H1 (cell line): ENCODE measurements around the gene SLC30A9. TPM values are rescaled to one million over a fixed set of nuclear protein-coding genes. Genes with fewer than 3 reads are reported as not detected.

Experiments used
- BRCA1 ChIP-seq: IDR thresholded peaks from 2 replicates; pipeline ENCODE4 v1.6.1; 2012; ENCODE audit warnings: low read depth, low read length, improper control_type of control experiment
- JUN ChIP-seq: IDR thresholded peaks from 2 replicates; pipeline ENCODE4 v1.6.1; 2011; ENCODE audit warnings: low read depth, mild to moderate bottlenecking, improper control_type of control experiment, low read length
- SP2 ChIP-seq: IDR thresholded peaks from 2 replicates; pipeline ENCODE4 v1.6.1; 2012; ENCODE audit warnings: mild to moderate bottlenecking, low read length, inconsistent platforms
- polyA plus RNA-seq, 7 experiments: library from polyadenylated mRNA; depleted of rRNA in 3 of 7; stranded (reverse) in 5 of 7; unstranded in 2 of 7; fragments of >200 nt in 5 of 7; fragments of 200-250 nt in 2 of 7; gene quantifications; 1 replicate in 5 of 7; 2 replicates in 1 of 7; 4 replicates in 1 of 7; pipeline versions ENCODE4 v1.2.1 to v1.2.3, GENCODE V29; 2011 to 2013; ENCODE audit warnings: missing spikeins in 2 of 7, mixed read lengths in 2 of 7
- total RNA-seq: library from RNA; stranded (reverse); fragmentation: NEBNext Ultra II Directional; extraction: Animal tissue kit (Norgen Biotek cat#: 25700); gene quantifications from 2 replicates; pipeline ENCODE4 v1.2.1, GENCODE V29; 2021

SLC30A9 gene
- total and polyA plus RNA-seq, 2 of the 8 experiments (the other 6 are each of a cell fraction or from before 2014, with no cell fraction given), result 41.2 to 67.2 TPM

GRCh38 chr4:41998019-41998418, 7.7 kb downstream of the SLC30A9 start (continued):
- no peak for TF ChIP-seq BRCA1
- no peak for TF ChIP-seq SP2
- no peak for TF ChIP-seq JUN
- TF ChIP-seq, all 59 proteins: peak for 0
